HG03064 (cell line): ENCODE measurements around the gene ACTL7B.
"Not testable (repeated sequence)": the region's sequence is repeated elsewhere in the genome, so short reads cannot be mapped to it uniquely, and the experiment has no call there.

Experiments
- ATAC-seq: cut with Tn5 transposase; IDR thresholded peaks from one replicate; pipeline ENCODE4 v1.9.1; 2021; ENCODE audit warnings: low read depth; ENCODE audit not compliant: unreplicated experiment

ACTL7B gene, protein sequence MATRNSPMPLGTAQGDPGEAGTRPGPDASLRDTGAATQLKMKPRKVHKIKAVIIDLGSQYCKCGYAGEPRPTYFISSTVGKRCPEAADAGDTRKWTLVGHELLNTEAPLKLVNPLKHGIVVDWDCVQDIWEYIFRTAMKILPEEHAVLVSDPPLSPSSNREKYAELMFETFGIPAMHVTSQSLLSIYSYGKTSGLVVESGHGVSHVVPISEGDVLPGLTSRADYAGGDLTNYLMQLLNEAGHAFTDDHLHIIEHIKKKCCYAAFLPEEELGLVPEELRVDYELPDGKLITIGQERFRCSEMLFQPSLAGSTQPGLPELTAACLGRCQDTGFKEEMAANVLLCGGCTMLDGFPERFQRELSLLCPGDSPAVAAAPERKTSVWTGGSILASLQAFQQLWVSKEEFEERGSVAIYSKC

GRCh38 chr9:108855888-108856287, at the start of gene ACTL7B:
Gene ACTL7B (minus strand): TSS chr9:108855986. CDS start chr9:108855930, 56 bp downstream.
- ATAC-seq, result no peak

- no peak for ATAC-seq
Measured at GRCh38 chr9:108905494-108905893, 49.7 kb upstream of the ACTL7B start.

DNA sequence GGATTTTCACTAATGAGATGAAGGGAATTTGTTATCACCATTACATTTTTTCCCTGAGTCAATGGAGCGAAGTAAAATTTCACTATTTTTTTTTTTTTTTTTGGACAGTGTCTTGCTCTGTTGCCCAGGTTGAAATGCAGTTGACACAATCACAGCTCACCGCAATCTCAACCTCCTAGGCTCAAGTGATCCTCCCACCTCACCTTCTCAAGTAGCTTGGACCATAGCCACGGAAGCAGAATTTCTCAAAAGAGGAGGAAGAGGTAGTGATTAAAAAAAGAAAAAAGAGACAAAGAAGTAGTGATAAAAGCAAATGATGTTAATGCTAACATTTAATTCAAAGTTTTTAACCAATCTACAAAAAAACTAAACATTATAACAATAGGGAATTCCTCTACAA, 48.4 kb upstream of the ACTL7B start:
- no peak for ATAC-seq

- no peak for ATAC-seq
Measured at GRCh38 chr9:108903420-108904103, 47.8 kb upstream of the ACTL7B start.

GRCh38 chr9:108900176-108900575, 44.4 kb upstream of the ACTL7B start:
- ATAC-seq, result no peak

GRCh38 chr9:108899023-108899695, 43.4 kb upstream of the ACTL7B start:
- not testable (repeated sequence) for ATAC-seq

DNA sequence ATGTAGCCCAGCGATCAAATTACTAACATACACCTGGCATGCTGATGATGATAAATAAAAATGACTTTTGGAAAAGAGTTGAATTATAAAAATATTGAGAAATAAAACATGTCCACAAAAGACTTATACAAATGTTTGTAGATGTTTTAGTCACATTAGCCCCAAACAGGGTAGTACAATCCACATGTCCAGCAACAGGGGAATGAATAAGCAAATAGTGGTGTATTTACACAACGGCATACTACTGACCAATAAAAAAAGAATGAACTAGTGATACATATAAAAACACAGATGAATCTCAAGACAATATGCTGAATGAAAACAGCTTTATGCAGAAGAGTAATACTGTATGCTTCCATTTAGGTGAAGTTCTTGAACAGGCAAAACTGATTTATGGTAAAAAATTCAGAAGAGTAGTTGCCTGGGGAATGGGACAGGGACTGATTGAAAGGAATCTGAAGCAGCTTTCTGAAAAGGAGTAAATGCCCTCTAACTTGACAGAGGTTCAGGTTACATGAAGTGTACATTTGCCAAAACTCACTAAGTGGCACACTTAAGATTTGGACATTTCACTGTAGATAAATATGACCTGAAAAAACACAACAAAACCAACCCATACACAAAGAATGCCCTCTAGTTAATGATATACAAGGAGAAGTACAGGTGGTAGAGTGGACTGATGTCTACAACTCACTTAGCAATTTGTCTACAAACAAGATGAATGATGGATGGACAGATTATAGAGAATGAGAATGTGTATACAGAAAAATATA, 41.7 kb upstream of the ACTL7B start:
- ATAC-seq, result no peak

- no peak for ATAC-seq
Measured at GRCh38 chr9:108894225-108894997, 38.6 kb upstream of the ACTL7B start.

DNA sequence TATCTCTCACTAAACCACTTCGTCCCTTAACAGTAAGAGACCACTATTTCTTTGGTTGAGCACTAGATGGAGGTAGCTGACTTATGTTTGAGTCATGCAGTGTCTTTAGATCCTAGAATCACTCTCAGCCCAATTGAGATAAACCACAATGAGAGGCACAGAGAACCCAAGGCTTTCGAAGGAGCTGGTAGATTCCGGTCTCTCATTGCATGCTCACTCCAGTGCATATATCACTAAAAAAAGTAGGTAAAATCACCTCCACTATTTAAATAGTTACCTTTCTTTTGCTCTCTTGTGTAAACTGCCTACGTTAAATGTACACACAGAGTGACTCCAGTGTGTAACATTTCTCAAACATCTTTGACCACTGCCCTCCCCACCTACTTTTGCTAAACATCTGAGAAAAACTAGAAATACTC, 33.9 kb upstream of the ACTL7B start:
- ATAC-seq, result no peak

GRCh38 chr9:108886594-108887271, 30.9 kb upstream of the ACTL7B start:
- ATAC-seq, result not testable (repeated sequence)

DNA sequence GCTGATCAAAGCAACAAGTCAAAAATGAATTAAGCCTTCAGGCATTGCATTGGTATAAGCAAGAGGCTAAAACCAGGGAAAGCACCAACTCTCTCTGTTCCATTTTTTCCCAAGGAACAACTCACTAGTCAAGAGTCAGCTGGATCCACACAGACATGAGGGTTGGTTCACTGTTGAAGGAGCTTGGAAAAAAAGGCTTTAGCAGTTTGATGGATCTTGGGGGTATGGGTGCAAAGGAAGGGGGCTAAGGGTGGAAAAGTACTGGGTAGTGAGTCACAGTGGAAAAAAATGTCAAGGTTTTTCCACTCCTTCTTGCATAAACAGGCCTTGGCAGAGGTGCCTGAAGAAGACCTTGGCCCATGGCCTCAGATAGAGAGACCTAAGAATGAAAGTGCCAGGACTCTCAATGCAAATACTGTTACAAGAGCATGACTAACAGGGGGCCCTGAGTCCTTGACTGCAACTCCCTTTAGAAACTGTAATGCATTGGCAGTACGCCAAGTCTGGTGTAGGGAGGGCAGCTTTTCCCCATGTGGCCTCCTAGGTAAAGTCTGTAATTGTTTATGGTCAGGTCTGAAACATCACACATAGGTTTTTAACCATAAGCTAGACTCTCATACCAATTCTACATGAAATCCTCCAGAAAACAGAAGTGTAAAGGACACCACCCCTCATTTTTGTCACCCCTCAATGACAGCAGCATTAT, 30.0 kb upstream of the ACTL7B start:
- ATAC-seq, result peak; percentile 99

- no peak for ATAC-seq
Measured at GRCh38 chr9:108884701-108885100, 28.9 kb upstream of the ACTL7B start.

- no peak for ATAC-seq
Measured at GRCh38 chr9:108883085-108883484, 27.3 kb upstream of the ACTL7B start.

GRCh38 chr9:108882052-108882888, 26.5 kb upstream of the ACTL7B start:
- no peak for ATAC-seq

- no peak for ATAC-seq
Measured at GRCh38 chr9:108880738-108881316, 25.0 kb upstream of the ACTL7B start.

- ATAC-seq, result no peak
Measured at GRCh38 chr9:108877524-108877923, 21.7 kb upstream of the ACTL7B start.

DNA sequence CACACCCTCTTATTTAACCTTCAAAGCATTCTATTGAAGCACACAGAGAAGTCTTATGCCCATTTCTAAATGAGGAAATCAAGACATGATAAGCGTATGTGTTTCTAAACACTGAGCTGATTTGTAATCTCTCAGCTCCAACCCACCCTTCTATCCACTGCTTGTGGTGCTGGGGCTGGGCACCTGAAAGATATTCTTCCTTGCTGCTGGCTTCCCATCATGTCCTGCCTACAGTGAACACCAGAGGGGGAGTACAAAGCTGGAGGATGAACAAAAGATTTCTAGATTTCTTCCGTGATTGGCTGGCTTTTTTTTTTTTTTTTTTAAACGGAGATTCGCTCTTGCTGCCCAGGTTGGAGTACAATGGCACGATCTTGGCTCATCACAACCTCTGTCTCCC, 20.6 kb upstream of the ACTL7B start:
- no peak for ATAC-seq
